PC-3 (cell line): ENCODE data around the gene APBA2.

ENCODE experiments used
- EZH2 ChIP-seq: fragments of 300-600 bp; sonication (generic); IDR thresholded peaks from one replicate; pipeline ENCODE4 v1.6.1; 2017; ENCODE audit warnings: antibody characterized with exemption, mild to moderate bottlenecking, low read length; ENCODE audit not compliant: unreplicated experiment
- EZH2phosphoT487 ChIP-seq: fragments of 300-600 bp; sonication (generic); IDR thresholded peaks from 2 replicates; pipeline ENCODE4 v1.6.1; 2018; ENCODE audit warnings: mild to moderate bottlenecking, antibody characterized with exemption, low read length, borderline replicate concordance
- TF ChIP-seq, protein P1 (sequence below): fragments of 300-600 bp; sonication (generic); conservative IDR thresholded peaks from 2 replicates; pipeline ENCODE4 v1.5.1; 2017; ENCODE audit warnings: antibody characterized with exemption, low read depth, mild to moderate bottlenecking, low read length

DNA sequence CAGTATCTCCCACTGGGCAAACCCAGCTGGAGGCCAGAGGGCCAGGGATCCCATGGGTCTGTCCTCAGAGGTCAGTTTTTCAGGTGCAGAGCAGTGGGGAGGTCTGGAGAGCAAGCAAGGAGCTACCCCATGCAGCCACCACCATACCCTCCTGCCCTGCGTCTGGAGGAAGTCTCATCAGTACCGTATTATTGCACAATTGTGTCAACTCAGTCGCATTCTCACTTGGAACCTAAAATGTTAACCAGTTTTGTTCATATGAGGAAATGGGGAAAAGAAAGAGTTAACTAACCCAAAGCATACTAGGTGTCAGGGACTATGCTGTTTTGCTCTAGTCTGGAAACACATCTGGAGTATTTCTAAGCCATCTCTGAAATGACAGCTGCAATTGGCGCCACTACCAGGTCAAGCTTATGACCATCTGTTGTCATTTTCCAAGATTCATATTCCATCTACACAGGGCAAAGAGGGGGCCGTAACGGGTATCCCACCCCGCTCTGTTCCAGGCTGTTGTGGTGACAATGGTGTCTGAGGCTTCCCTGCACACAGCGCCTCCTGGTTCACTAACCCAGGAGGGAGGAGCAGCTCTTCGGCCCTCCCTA is 16.9 kb upstream of the APBA2 start:
- TF ChIP-seq, protein P1, sequence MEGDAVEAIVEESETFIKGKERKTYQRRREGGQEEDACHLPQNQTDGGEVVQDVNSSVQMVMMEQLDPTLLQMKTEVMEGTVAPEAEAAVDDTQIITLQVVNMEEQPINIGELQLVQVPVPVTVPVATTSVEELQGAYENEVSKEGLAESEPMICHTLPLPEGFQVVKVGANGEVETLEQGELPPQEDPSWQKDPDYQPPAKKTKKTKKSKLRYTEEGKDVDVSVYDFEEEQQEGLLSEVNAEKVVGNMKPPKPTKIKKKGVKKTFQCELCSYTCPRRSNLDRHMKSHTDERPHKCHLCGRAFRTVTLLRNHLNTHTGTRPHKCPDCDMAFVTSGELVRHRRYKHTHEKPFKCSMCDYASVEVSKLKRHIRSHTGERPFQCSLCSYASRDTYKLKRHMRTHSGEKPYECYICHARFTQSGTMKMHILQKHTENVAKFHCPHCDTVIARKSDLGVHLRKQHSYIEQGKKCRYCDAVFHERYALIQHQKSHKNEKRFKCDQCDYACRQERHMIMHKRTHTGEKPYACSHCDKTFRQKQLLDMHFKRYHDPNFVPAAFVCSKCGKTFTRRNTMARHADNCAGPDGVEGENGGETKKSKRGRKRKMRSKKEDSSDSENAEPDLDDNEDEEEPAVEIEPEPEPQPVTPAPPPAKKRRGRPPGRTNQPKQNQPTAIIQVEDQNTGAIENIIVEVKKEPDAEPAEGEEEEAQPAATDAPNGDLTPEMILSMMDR: no peak
- TF ChIP-seq EZH2 (no peak), EZH2phosphoT487 (no peak)
